ENCODE measurements around the gene SPATA31E1. TPM values are rescaled to one million over a fixed set of nuclear protein-coding genes. Genes with fewer than 3 reads are reported as not detected.

The SPATA31E1 gene
- total and polyA plus RNA-seq, 8 donors = 0.02 TPM; not detected in 7

DNA sequence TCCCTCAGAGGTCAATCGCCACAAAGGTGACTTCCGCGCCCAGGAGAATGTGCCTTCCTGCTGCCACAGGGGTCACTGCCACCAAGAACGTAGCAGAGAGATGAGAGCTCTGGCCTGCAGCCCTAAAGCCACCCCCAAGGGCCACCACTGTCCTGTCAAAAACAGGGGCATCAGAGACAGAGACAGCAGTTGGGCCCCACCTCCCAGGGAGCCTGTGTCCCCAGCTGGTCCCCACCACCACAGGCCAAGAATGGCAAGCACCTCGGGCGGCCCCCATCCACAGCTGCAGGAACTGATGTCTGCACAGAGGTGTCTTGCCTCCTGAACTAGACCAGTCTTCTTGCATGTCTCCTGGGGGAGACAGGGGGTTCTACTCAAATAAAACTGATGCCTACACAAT is 5.8 kb downstream of the SPATA31E1 start:
- DNase-seq (no peak), FAIRE-seq (no peak)

DNA sequence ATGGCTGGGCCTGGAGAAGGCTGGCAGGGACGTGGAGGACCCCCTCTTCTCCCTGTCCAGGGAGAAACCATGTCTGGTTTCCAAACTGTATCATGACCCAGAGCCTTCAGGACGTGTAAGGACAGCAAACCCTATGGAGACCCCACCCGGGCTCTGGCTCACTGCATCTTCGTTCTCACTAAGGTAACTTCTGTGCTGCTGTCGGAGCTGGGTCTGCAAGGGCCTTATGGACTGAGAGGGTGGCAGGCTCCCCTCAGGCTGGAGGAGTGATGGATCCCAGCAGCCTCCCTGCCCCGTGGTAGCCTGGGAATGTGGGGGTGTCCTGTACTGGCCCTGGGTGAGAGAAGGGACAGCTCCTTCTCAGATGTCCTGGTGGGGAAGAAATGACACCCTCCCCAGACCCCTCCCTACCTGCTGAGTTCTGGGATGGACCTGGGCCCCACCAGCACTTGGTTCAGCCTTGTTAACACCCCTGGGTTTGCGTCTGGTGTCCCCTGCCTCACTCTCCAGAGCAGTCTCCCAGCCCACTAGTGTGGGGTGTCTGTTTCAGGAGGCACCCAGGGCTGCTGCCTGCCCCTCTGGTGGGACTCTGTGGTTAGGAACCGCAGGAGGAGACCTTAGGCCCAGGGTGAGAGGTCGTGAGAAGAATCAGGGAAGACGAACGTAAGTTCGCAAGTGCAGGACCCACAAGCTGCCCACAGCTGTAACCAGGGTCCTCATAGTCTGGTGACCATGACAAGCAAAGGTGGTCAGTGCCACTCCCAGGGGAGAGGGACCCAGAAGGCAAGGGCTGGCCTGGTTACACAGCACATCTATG is 6.6 kb downstream of the SPATA31E1 start:
- FAIRE-seq = no peak
- Histone ChIP-seq H3K27me3 (no peaks in the 10 kb centered on the region), H3K27ac (no peak overlapping the region), H3K4me1 (no peaks in the 10 kb centered on the region), H3K36me3 (no peaks in the 10 kb centered on the region), H3K9me3 (no peaks in the 10 kb centered on the region), H3K4me3 (no peak overlapping the region)
- no peak for ATAC-seq
- no peak for DNase-seq
- intact Hi-C loops (cut with DNase I) = no loop called here
- TF ChIP-seq, protein P1, sequence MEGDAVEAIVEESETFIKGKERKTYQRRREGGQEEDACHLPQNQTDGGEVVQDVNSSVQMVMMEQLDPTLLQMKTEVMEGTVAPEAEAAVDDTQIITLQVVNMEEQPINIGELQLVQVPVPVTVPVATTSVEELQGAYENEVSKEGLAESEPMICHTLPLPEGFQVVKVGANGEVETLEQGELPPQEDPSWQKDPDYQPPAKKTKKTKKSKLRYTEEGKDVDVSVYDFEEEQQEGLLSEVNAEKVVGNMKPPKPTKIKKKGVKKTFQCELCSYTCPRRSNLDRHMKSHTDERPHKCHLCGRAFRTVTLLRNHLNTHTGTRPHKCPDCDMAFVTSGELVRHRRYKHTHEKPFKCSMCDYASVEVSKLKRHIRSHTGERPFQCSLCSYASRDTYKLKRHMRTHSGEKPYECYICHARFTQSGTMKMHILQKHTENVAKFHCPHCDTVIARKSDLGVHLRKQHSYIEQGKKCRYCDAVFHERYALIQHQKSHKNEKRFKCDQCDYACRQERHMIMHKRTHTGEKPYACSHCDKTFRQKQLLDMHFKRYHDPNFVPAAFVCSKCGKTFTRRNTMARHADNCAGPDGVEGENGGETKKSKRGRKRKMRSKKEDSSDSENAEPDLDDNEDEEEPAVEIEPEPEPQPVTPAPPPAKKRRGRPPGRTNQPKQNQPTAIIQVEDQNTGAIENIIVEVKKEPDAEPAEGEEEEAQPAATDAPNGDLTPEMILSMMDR (IDR thresholded peaks at IDR 0.05) = no peak
- WGBS, 2 donors = 86 to 92% methylated on average over 12 of the region's 12 CpGs

More for the DNA sequence above, 5.8 kb downstream of the SPATA31E1 start:
- H3K4me1 ChIP-seq = no peaks in the 10 kb centered on the region
- no peak overlapping the region for H3K27ac ChIP-seq
- H3K36me3 ChIP-seq = no peaks in the 10 kb centered on the region
- intact Hi-C loops (cut with DNase I) = no loop called here
- TF ChIP-seq, protein P1 (IDR thresholded peaks at IDR 0.05) = no peak
- H3K4me3 ChIP-seq = no peak overlapping the region
- no peaks in the 10 kb centered on the region for H3K27me3 ChIP-seq
- WGBS, 2 donors = 72 to 85% methylated on average over 6 of the region's 6 CpGs
- H3K9me3 ChIP-seq = no peaks in the 10 kb centered on the region
- ATAC-seq = no peak

DNA sequence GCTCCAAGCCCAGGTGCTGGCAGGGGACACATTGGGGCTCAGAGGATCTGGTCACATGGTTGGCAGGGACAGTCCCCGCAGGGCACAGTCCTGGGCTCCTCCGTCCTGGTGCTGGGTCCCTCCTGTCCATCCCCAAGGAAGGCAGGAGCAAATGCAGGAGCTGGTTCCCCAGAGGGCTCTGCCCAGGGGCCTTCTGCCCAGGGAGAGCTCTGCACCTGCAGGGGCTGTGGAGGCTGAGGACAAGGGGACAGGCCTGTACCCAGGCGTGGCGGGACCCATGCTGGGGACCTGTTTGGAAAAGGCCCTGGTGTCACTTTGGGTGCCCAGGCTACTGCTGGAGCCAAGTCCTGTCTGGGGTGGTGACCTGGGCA is 7.2 kb downstream of the SPATA31E1 start:
- H3K27me3 ChIP-seq = no peaks in the 10 kb centered on the region
- H3K4me1 ChIP-seq = no peaks in the 10 kb centered on the region
- TF ChIP-seq, protein P1 (IDR thresholded peaks at IDR 0.05) = no peak
- intact Hi-C loops (cut with DNase I) = no loop called here
- no peak overlapping the region for H3K4me3 ChIP-seq
- H3K36me3 ChIP-seq = no peaks in the 10 kb centered on the region
- WGBS, 2 donors = 93 to 100% methylated on average over 4 of the region's 4 CpGs
- H3K9me3 ChIP-seq = no peaks in the 10 kb centered on the region
- ATAC-seq = no peak
- DNase-seq = no peak
- no peak for FAIRE-seq
- no peak overlapping the region for H3K27ac ChIP-seq

DNA sequence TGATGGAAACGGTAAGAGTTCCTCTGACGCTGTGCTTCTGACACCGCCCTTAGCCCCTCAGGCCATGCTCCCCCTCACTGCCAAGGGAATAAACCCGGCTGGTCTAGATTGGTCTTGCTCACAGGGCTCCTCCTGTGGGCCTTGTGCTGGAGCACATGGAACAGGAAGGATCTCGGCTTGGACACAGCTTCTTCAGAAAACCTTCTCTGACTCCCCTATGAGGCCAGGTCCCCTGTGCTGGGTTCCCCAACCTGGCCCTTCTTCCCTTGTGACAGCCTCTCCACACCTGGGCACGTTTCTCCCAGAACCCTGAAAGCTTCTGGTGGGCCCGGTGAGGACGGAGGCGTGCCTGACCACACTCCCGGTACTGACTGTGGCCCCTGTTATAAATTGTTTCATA is 8.2 kb downstream of the SPATA31E1 start:
- intact Hi-C loops (cut with DNase I) = no loop called here
- no peaks in the 10 kb centered on the region for H3K9me3 ChIP-seq
- FAIRE-seq = no peak
- DNase-seq = no peak
- TF ChIP-seq, protein P1 (IDR thresholded peaks at IDR 0.05) = no peak
- no peak overlapping the region for H3K27ac ChIP-seq
- no peak for ATAC-seq
- no peaks in the 10 kb centered on the region for H3K27me3 ChIP-seq
- no peaks in the 10 kb centered on the region for H3K4me1 ChIP-seq
- H3K36me3 ChIP-seq = no peaks in the 10 kb centered on the region
- WGBS, 2 donors = 84 to 86% methylated on average over 10 of the region's 10 CpGs
- H3K4me3 ChIP-seq = no peak overlapping the region

DNA sequence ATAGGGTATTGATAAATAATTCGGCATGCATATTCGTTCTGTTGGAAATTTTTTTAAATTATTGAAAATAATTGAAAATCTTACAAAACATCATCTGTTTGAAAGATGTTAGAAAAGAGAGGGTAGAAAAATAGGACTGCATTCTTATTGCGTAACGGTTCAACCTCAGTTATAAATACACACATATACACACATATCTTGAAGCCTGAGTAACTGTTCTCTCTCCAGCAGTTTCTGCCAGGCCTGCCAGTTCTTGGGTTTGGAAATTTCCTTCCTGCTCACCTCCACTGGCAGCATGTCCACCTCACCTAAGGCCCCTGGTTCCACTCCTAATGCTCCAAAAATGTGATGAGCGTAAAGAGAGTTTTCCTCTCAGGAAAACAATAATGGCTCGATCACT is 9.1 kb downstream of the SPATA31E1 start:
- no peak for FAIRE-seq
- no peak for ATAC-seq
- H3K4me1 ChIP-seq = no peaks in the 10 kb centered on the region
- H3K9me3 ChIP-seq = no peaks in the 10 kb centered on the region
- no peaks in the 10 kb centered on the region for H3K36me3 ChIP-seq
- H3K4me3 ChIP-seq = no peak overlapping the region
- H3K27ac ChIP-seq = no peak overlapping the region
- intact Hi-C loops (cut with DNase I) = no loop called here
- WGBS, 2 donors = 93 to 94% methylated on average over 6 of the region's 6 CpGs
- H3K27me3 ChIP-seq = no peaks in the 10 kb centered on the region
- TF ChIP-seq, protein P1 (IDR thresholded peaks at IDR 0.05) = no peak
- DNase-seq = no peak

Measured in pancreas (tissue), 10 donors.